Osteoblast (primary cell): ENCODE measurements around the gene SPATS2. TPM values are rescaled to one million over a fixed set of nuclear protein-coding genes. Genes with fewer than 3 reads are reported as not detected.
A peak's percentile ranks its signal among the peaks of the same experiment; 100 is the strongest.

Experiments
- DNase-seq: peaks from one replicate; pipeline ENCODE4 v3.0.0; 2011; ENCODE audit warnings: low spot score, mixed read lengths; ENCODE audit not compliant: insufficient read length; ENCODE audit errors: missing footprints
- H2AFZ ChIP-seq: 2 replicates; pipeline ENCODE4 v1.6.0; 2011; ENCODE audit warnings: mild to moderate bottlenecking, low read length
- H3K27ac ChIP-seq: 2 replicates; pipeline ENCODE4 v1.5.1; 2011; ENCODE audit warnings: mild to moderate bottlenecking, low read depth, low read length, moderate library complexity
- H3K27me3 ChIP-seq: 2 replicates; pipeline ENCODE4 v1.6.0; 2012; ENCODE audit warnings: mild to moderate bottlenecking, control low read depth, inconsistent platforms, low read length, moderate library complexity; ENCODE audit not compliant: insufficient read depth
- H3K36me3 ChIP-seq: 2 replicates; pipeline ENCODE4 v1.5.1; 2011; ENCODE audit warnings: mild to moderate bottlenecking, low read length, control low read depth, moderate library complexity; ENCODE audit not compliant: insufficient read depth
- H3K4me1 ChIP-seq: 2 replicates; pipeline ENCODE4 v1.5.1; 2011; ENCODE audit warnings: mild to moderate bottlenecking, low read length, control low read depth, moderate library complexity; ENCODE audit not compliant: insufficient read depth
- H3K4me2 ChIP-seq: 2 replicates; pipeline ENCODE4 v1.6.0; 2011; ENCODE audit warnings: mild to moderate bottlenecking, low read length; ENCODE audit not compliant: insufficient read depth
- H3K4me3 ChIP-seq: fragments of 200-600 bp; sonication (generic); 3 replicates; pipeline ENCODE4 v1.5.1; 2012; ENCODE audit warnings: mild to moderate bottlenecking, low read length, inconsistent platforms; ENCODE audit not compliant: insufficient read depth
- H3K79me2 ChIP-seq: 2 replicates; pipeline ENCODE4 v1.6.0; 2012; ENCODE audit warnings: mild to moderate bottlenecking, low read length, control low read depth, inconsistent platforms; ENCODE audit not compliant: insufficient read depth
- H3K9me3 ChIP-seq: 2 replicates; pipeline ENCODE4 v1.5.1; 2011; ENCODE audit warnings: low read depth, low read length, control low read depth
- H4K20me1 ChIP-seq: 2 replicates; pipeline ENCODE4 v1.6.0; 2012; ENCODE audit warnings: mild to moderate bottlenecking, low read length, control low read depth; ENCODE audit not compliant: insufficient read depth
- total RNA-seq: library from RNA; depleted of rRNA; stranded (reverse); fragments of >200 nt; gene quantifications from 2 replicates; pipeline ENCODE4 v1.2.3, GENCODE V29; 2012
- TF ChIP-seq, protein P1 (sequence below): IDR thresholded peaks from 2 replicates; pipeline ENCODE4 v1.5.1; 2011; ENCODE audit warnings: mild to moderate bottlenecking, low read depth, low read length, moderate library complexity; ENCODE audit errors: extremely low read depth

The SPATS2 gene
- total RNA-seq, 1 donor: 25.7 TPM

- Histone ChIP-seq H3K27ac (no peak overlapping the region), H3K4me1 (peaks cover 3% of the 10 kb centered on the region), H3K4me2 (no peak overlapping the region), H3K79me2 (peaks cover 8% of the 10 kb centered on the region), H3K36me3 (peaks cover 10% of the 10 kb centered on the region), H3K9me3 (no peaks in the 10 kb centered on the region), H2AFZ (no peak overlapping the region), H3K4me3 (no peak overlapping the region), H3K27me3 (no peaks in the 10 kb centered on the region), H4K20me1 (no peaks in the 10 kb centered on the region)
- TF ChIP-seq, protein P1, sequence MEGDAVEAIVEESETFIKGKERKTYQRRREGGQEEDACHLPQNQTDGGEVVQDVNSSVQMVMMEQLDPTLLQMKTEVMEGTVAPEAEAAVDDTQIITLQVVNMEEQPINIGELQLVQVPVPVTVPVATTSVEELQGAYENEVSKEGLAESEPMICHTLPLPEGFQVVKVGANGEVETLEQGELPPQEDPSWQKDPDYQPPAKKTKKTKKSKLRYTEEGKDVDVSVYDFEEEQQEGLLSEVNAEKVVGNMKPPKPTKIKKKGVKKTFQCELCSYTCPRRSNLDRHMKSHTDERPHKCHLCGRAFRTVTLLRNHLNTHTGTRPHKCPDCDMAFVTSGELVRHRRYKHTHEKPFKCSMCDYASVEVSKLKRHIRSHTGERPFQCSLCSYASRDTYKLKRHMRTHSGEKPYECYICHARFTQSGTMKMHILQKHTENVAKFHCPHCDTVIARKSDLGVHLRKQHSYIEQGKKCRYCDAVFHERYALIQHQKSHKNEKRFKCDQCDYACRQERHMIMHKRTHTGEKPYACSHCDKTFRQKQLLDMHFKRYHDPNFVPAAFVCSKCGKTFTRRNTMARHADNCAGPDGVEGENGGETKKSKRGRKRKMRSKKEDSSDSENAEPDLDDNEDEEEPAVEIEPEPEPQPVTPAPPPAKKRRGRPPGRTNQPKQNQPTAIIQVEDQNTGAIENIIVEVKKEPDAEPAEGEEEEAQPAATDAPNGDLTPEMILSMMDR: no peak
- DNase-seq: peak; percentile 51
These were observed 38.4 kb upstream of the SPATS2 start for GRCh38 chr12:49328816-49329215.

DNA sequence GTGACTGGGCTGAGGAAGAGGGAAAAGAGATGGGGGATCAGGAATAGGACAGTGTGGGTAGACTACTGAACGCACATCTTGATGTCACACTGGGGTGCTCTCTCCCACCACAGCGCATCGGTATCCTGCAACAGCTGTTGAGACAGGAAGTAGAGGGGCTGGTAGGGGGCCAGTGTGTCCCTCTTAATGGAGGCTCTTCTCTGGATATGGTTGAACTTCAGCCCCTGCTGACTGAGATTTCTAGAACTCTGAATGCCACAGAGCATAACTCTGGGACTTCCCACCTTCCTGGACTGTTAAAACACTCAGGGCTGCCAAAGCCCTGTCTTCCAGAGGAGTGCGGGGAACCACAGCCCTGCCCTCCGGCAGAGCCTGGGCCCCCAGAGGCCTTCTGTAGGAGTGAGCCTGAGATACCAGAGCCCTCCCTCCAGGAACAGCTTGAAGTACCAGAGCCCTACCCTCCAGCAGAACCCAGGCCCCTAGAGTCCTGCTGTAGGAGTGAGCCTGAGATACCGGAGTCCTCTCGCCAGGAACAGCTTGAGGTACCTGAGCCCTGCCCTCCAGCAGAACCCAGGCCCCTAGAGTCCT, 37.1 kb upstream of the SPATS2 start:
- H3K27ac ChIP-seq: no peak overlapping the region
- no peaks in the 10 kb centered on the region for H3K4me1 ChIP-seq
- H3K9me3 ChIP-seq: no peaks in the 10 kb centered on the region
- no peak overlapping the region for H3K4me3 ChIP-seq
- no peaks in the 10 kb centered on the region for H4K20me1 ChIP-seq
- H2AFZ ChIP-seq: no peak overlapping the region
- H3K4me2 ChIP-seq: no peak overlapping the region
- no peaks in the 10 kb centered on the region for H3K27me3 ChIP-seq
- TF ChIP-seq, protein P1: no peak
- DNase-seq: peak; percentile 72
- peaks cover 10% of the 10 kb centered on the region for H3K36me3 ChIP-seq
- no peaks in the 10 kb centered on the region for H3K79me2 ChIP-seq

DNA sequence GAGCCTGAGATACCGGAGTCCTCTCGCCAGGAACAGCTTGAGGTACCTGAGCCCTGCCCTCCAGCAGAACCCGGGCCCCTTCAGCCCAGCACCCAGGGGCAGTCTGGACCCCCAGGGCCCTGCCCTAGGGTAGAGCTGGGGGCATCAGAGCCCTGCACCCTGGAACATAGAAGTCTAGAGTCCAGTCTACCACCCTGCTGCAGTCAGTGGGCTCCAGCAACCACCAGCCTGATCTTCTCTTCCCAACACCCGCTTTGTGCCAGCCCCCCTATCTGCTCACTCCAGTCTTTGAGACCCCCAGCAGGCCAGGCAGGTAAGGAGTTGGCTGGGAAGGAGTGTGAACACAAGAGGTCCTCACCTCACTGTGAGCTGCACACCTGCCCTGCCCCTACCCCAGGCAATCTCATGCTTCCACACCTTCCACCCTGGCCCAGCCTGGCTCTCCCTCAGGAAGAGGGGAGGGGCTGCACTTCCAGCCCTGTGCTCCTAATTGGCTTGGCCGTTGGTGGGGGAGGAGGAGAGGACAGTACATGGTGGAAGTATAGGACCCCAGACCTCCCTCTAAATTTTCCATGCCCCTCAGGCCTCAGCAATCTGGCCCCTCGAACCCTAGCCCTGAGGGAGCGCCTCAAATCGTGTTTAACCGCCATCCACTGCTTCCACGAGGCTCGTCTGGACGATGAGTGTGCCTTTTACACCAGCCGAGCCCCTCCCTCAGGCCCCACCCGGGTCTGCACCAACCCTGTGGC, 36.5 kb upstream of the SPATS2 start:
- no peaks in the 10 kb centered on the region for H3K79me2 ChIP-seq
- TF ChIP-seq, protein P1: no peak
- DNase-seq: peak; percentile 38

DNA sequence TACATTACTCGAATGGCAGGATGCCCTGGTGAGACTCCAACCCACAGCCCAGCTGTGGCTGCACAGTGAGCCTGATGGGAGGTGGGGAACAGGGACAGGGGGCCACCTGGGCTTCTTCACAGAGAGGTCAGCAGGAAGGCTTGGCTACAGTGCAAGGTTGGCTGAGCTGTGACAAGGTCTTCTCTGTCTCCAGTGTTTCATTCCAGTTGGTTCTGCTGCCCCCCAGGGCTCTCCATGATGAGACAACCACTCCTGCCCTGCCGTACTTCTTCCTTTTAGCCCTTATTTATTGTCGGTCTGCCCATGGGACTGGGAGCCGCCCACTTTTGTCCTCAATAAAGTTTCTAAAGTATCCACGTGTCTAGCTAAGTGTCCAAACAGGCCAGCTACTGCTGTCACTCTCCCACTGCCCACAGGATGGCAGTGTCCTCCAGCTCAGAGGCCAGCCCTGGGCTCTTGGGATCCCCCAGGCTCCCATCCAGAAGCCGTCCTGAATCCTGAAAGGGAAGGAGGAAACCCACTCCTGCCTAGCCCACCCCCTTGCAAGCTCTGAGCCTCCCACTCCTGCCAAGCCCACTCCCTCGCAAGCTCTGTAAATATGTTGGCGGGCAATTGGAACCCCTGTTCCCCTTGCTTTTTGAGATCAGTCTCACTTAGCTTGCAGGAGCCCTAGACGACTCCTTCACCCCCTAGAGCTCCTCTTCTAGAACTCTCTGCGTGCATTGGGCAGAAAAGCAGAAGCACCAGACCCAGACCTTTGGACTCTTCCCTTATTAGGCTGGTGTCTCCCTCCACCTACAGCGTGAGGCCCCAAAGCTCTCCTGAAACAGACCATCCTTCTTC, 35.7 kb upstream of the SPATS2 start:
- Histone ChIP-seq H3K4me1 (no peaks in the 10 kb centered on the region), H2AFZ (peak overlapping the region; percentile 84), H3K9me3 (no peaks in the 10 kb centered on the region), H3K27me3 (peaks cover 13% of the 10 kb centered on the region), H3K79me2 (no peaks in the 10 kb centered on the region), H3K36me3 (peaks cover 10% of the 10 kb centered on the region), H3K4me2 (no peak overlapping the region), H3K27ac (no peak overlapping the region), H3K4me3 (no peak overlapping the region), H4K20me1 (no peaks in the 10 kb centered on the region)
- peak; percentile 99 for DNase-seq
- TF ChIP-seq, protein P1: peak; percentile 96

More for the DNA sequence above, 36.5 kb upstream of the SPATS2 start:
- Histone ChIP-seq H3K4me3 (no peak overlapping the region), H3K4me2 (no peak overlapping the region), H3K27ac (no peak overlapping the region), H3K27me3 (peaks cover 5% of the 10 kb centered on the region), H2AFZ (peak overlapping the region; percentile 84), H3K9me3 (no peaks in the 10 kb centered on the region), H3K4me1 (no peaks in the 10 kb centered on the region), H4K20me1 (no peaks in the 10 kb centered on the region), H3K36me3 (peaks cover 10% of the 10 kb centered on the region)
